GM23338 (cell line): Measurements from ENCODE around the gene ZNF804B. TPM values are rescaled to one million over a fixed set of nuclear protein-coding genes. Genes with fewer than 3 reads are reported as not detected.

Experiments
- ATAC-seq: fragments of 200-7000 bp; cut with Tn5 transposase; 3 replicates; pipeline ENCODE4 v1.9.1; 2020
- DNase-seq: peaks from one replicate; pipeline ENCODE4 v3.0.0-alpha.2; 2015; ENCODE audit warnings: low spot score
- H2AFZ ChIP-seq: fragments of 200-600 bp; sonication (generic); 2 replicates; pipeline ENCODE4 v1.8.0; 2016; ENCODE audit warnings: antibody characterized with exemption, mild to moderate bottlenecking, moderate library complexity
- H3F3A ChIP-seq: fragments of 200-600 bp; sonication (generic); replicated peaks from 2 replicates; pipeline ENCODE4 v1.8.0; 2017; ENCODE audit warnings: antibody characterized with exemption, mixed run types, low read depth
- H3K27ac ChIP-seq: fragments of 200-600 bp; sonication (generic); 2 replicates; pipeline ENCODE4 v1.6.1; 2016; ENCODE audit warnings: low read depth
- H3K27me3 ChIP-seq: fragments of 200-600 bp; sonication (generic); 2 replicates; pipeline ENCODE4 v1.8.0; 2016; ENCODE audit warnings: mild to moderate bottlenecking, mixed run types, moderate library complexity; ENCODE audit not compliant: insufficient read depth
- H3K36me3 ChIP-seq: fragments of 200-600 bp; sonication (generic); 2 replicates; pipeline ENCODE4 v1.8.0; 2016; ENCODE audit warnings: mild to moderate bottlenecking; ENCODE audit not compliant: insufficient read depth
- H3K4me1 ChIP-seq: fragments of 200-600 bp; sonication (generic); 2 replicates; pipeline ENCODE4 v1.8.0; 2016; ENCODE audit warnings: mild to moderate bottlenecking, moderate library complexity; ENCODE audit not compliant: insufficient read depth
- H3K4me2 ChIP-seq: fragments of 200-600 bp; sonication (generic); 2 replicates; pipeline ENCODE4 v1.7.1; 2017; ENCODE audit warnings: mixed run types
- H3K4me3 ChIP-seq: fragments of 200-600 bp; sonication (generic); 2 replicates; pipeline ENCODE4 v1.6.1; 2016; ENCODE audit warnings: mixed run types
- H3K79me2 ChIP-seq: fragments of 200-600 bp; sonication (generic); replicated peaks from 2 replicates; pipeline ENCODE4 v1.8.0; 2017; ENCODE audit warnings: mild to moderate bottlenecking; ENCODE audit not compliant: insufficient read depth
- H3K9me2 ChIP-seq: fragments of 200-600 bp; sonication (generic); 2 replicates; pipeline ENCODE4 v1.8.0; 2017; ENCODE audit not compliant: insufficient read depth
- H4K20me1 ChIP-seq: fragments of 200-600 bp; sonication (generic); replicated peaks from 2 replicates; pipeline ENCODE4 v1.8.0; 2017; ENCODE audit warnings: mild to moderate bottlenecking; ENCODE audit not compliant: insufficient read depth
- H3K27ac Mint-ChIP-seq: 2 replicates; pipeline ENCODE4 v1.8.0; 2020; ENCODE audit warnings: inconsistent platforms, mild to moderate bottlenecking, moderate library complexity, mixed read lengths
- H3K27me3 Mint-ChIP-seq: 3 replicates; pipeline ENCODE4 v1.8.0; 2022; ENCODE audit warnings: low read depth, mild to moderate bottlenecking, moderate library complexity, mixed read lengths, inconsistent platforms; ENCODE audit not compliant: insufficient read depth, poor library complexity
- H3K36me3 Mint-ChIP-seq: 3 replicates; pipeline ENCODE4 v1.8.0; 2021; ENCODE audit warnings: low read depth, mild to moderate bottlenecking, inconsistent platforms, moderate library complexity, mixed read lengths
- H3K4me1 Mint-ChIP-seq: 3 replicates; pipeline ENCODE4 v1.8.0; 2020; ENCODE audit warnings: mild to moderate bottlenecking, inconsistent platforms, mixed read lengths
- H3K4me3 Mint-ChIP-seq: 3 replicates; pipeline ENCODE4 v1.8.0; 2021; ENCODE audit warnings: moderate library complexity, mild to moderate bottlenecking, inconsistent platforms, mixed read lengths
- H3K9me3 Mint-ChIP-seq: 3 replicates; pipeline ENCODE4 v1.8.0; 2020; ENCODE audit warnings: moderate library complexity, mild to moderate bottlenecking, inconsistent platforms, mixed read lengths
- CREB1 ChIP-seq: fragments of 250-450 bp; sonication (Bioruptor Pico); IDR thresholded peaks from 2 replicates; pipeline ENCODE4 v1.5.0; 2020; ENCODE audit warnings: low read depth, mild to moderate bottlenecking, moderate library complexity
- ETS1 ChIP-seq: IDR thresholded peaks from 2 replicates; pipeline ENCODE4 v1.6.1; 2016; ENCODE audit warnings: antibody characterized with exemption
- EZH2phosphoT487 ChIP-seq: fragments of 200-600 bp; sonication (generic); IDR thresholded peaks from one replicate; pipeline ENCODE4 v1.8.1; 2018; ENCODE audit warnings: antibody characterized with exemption; ENCODE audit not compliant: unreplicated experiment
- NANOG ChIP-seq: IDR thresholded peaks from 2 replicates; pipeline ENCODE4 v1.6.1; 2016; ENCODE audit warnings: antibody characterized with exemption, borderline replicate concordance
- POLR2AphosphoS5 ChIP-seq: IDR thresholded peaks from 2 replicates; pipeline ENCODE4 v1.6.1; 2016; ENCODE audit warnings: antibody characterized with exemption, low read depth
- STAT1 ChIP-seq: IDR thresholded peaks from one replicate; pipeline ENCODE4 v1.6.1; 2016; ENCODE audit warnings: antibody characterized with exemption; ENCODE audit not compliant: unreplicated experiment
- ZNF114 ChIP-seq: fragments of 250-450 bp; sonication (Bioruptor Pico); IDR thresholded peaks from 2 replicates; pipeline ENCODE4 v1.5.0; 2020; ENCODE audit warnings: mild to moderate bottlenecking, moderate library complexity
- ZNF331 ChIP-seq: fragments of 250-450 bp; sonication (Bioruptor Pico); IDR thresholded peaks from 2 replicates; pipeline ENCODE4 v1.5.0; 2020; ENCODE audit warnings: low read depth, mild to moderate bottlenecking, moderate library complexity
- ZNF462 ChIP-seq: fragments of 250-450 bp; sonication (Bioruptor Pico); IDR thresholded peaks from 2 replicates; pipeline ENCODE4 v1.5.0; 2020; ENCODE audit warnings: mild to moderate bottlenecking, moderate library complexity
- polyA plus RNA-seq: library from polyadenylated mRNA; unstranded; fragments of >200 nt; fragmentation: Nextera tagmentation; extraction: Ambion mirVana; gene quantifications from 2 replicates; pipeline ENCODE4 v1.2.1, GENCODE V29; 2016
- total RNA-seq: library from RNA; depleted of rRNA; stranded (reverse); fragments of >200 nt; shearing (Covaris generic); gene quantifications from 2 replicates; pipeline ENCODE4 v1.2.3, GENCODE V29; 2014
- TF ChIP-seq, protein P1 (sequence below), 2 experiments: fragments of 200-600 bp in 1 of 2; sonication (generic) in 1 of 2; conservative IDR thresholded peaks; 2 replicates each; pipeline versions ENCODE4 v1.5.1 to v1.6.1; 2016 to 2017; ENCODE audit warnings: antibody characterized with exemption in 2 of 2, low read depth in 2 of 2, mild to moderate bottlenecking in 2 of 2, moderate library complexity in 1 of 2

Gene ZNF804B
- total and polyA plus RNA-seq, 2 experiments from 2014 or later: not detected

DNA sequence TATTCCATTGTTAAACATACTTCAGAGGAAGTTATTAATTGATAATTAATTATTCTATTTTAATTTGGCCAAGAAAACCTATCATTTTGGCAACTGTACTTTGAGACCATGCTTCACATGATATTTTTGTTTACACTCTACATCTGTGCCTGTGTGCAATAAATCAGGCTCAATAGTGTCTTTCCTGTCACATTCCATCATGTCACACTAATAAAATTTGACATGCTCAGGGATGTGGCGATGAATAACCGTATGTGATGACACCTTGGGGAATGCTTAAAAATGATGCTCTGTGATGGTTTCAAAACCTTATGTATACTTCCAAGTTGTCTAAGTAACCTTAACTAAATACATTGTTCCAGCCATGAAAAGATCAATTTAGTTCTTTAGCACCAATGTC, 400.6 kb downstream of the ZNF804B start (continued):
- TF ChIP-seq, protein P1, sequence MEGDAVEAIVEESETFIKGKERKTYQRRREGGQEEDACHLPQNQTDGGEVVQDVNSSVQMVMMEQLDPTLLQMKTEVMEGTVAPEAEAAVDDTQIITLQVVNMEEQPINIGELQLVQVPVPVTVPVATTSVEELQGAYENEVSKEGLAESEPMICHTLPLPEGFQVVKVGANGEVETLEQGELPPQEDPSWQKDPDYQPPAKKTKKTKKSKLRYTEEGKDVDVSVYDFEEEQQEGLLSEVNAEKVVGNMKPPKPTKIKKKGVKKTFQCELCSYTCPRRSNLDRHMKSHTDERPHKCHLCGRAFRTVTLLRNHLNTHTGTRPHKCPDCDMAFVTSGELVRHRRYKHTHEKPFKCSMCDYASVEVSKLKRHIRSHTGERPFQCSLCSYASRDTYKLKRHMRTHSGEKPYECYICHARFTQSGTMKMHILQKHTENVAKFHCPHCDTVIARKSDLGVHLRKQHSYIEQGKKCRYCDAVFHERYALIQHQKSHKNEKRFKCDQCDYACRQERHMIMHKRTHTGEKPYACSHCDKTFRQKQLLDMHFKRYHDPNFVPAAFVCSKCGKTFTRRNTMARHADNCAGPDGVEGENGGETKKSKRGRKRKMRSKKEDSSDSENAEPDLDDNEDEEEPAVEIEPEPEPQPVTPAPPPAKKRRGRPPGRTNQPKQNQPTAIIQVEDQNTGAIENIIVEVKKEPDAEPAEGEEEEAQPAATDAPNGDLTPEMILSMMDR (conservative IDR thresholded peaks at IDR 0.05; ENCODE audit: low read depth in 2 of 2): no peak

- TF ChIP-seq, protein P1 (conservative IDR thresholded peaks at IDR 0.05; ENCODE audit: low read depth in 2 of 2): no peak
- TF ChIP-seq POLR2AphosphoS5 (no peak), ZNF114 (no peak), EZH2phosphoT487 (no peak), ETS1 (no peak), ZNF331 (CRISPR knock-in tag) (no peak), STAT1 (no peak), NANOG (no peak), CREB1 (no peak)
- Histone ChIP-seq H3K9me2 (no peaks in the 10 kb centered on the region), H3K4me2 (no peak overlapping the region), H3K4me3 (no peak overlapping the region), H4K20me1 (no peaks in the 10 kb centered on the region), H2AFZ (no peak overlapping the region), H3K27me3 (no peaks in the 10 kb centered on the region), H3K27ac (no peak overlapping the region), H3K79me2 (no peaks in the 10 kb centered on the region), H3K4me1 (no peaks in the 10 kb centered on the region), H3K36me3 (no peaks in the 10 kb centered on the region), H3F3A (no peaks in the 10 kb centered on the region)
- no peak overlapping the region for H3K27ac Mint-ChIP-seq
- no peaks in the 10 kb centered on the region for H3K9me3 Mint-ChIP-seq
- no peaks in the 10 kb centered on the region for H3K4me1 Mint-ChIP-seq
- H3K36me3 Mint-ChIP-seq: no peaks in the 10 kb centered on the region
- no peaks in the 10 kb centered on the region for H3K27me3 Mint-ChIP-seq
- ATAC-seq (no peak), DNase-seq (no peak)
- no peak overlapping the region for H3K4me3 Mint-ChIP-seq
These were observed 405.9 kb downstream of the ZNF804B start for GRCh38 chr7:89165421-89165820.

DNA sequence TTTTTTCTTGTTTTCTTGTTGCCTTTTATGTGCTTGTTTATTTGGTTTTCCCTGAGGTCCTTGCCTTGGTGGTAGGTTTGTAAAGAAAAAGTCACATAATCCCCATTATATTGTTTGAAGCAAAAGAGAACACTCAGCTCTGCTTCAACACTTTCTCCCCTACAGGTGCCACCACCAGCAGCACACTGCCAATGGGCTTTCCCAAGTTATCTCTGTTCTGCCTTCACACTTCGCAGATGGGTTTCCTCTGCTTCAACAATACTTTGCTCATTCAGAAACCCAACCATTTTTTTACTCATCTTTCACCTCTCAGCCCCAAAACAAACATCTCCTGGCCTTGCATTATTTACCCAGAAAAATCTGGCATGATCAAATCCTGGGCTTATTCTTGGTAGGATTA, 411.1 kb downstream of the ZNF804B start:
- no peak overlapping the region for H3K4me2 ChIP-seq
- H3K4me1 ChIP-seq: no peaks in the 10 kb centered on the region
- no peaks in the 10 kb centered on the region for H3K27me3 ChIP-seq
- no peaks in the 10 kb centered on the region for H4K20me1 ChIP-seq
- Mint-ChIP-seq H3K36me3 (no peaks in the 10 kb centered on the region), H3K9me3 (peaks cover 3% of the 10 kb centered on the region; the same call in 2 of the 3 replicates), H3K4me3 (no peak overlapping the region), H3K27ac (no peak overlapping the region), H3K27me3 (no peaks in the 10 kb centered on the region), H3K4me1 (no peaks in the 10 kb centered on the region)
- no peak overlapping the region for H3K4me3 ChIP-seq
- no peak overlapping the region for H3K27ac ChIP-seq
- ATAC-seq: no peak
- H3K36me3 ChIP-seq: no peaks in the 10 kb centered on the region
- H3K79me2 ChIP-seq: no peaks in the 10 kb centered on the region
- no peaks in the 10 kb centered on the region for H3F3A ChIP-seq
- H2AFZ ChIP-seq: no peak overlapping the region
- no peaks in the 10 kb centered on the region for H3K9me2 ChIP-seq
- no peak for DNase-seq
- TF ChIP-seq EZH2phosphoT487 (no peak), STAT1 (no peak), NANOG (no peak), ZNF462 (no peak)
